Activated T-helper 1 cell treated with anti-CD3 and anti-CD28 coated beads, Interleukin-2, amount 50 U/mL, for 16 hours (primary cell): ENCODE measurements around the gene INPP5D.
A peak's percentile ranks its signal among the peaks of the same experiment; 100 is the strongest.
"Not testable (repeated sequence)": the region's sequence is repeated elsewhere in the genome, so short reads cannot be mapped to it uniquely, and the experiment has no call there.

Experiments
- DNase-seq, 2 donors: peaks; one replicate each; pipeline ENCODE4 v3.0.0-alpha.2; 2020; ENCODE audit warnings: low read depth in 1 of 2, low spot score in 1 of 2

The INPP5D gene

GRCh38 chr2:233059797-233060500, at the start of gene INPP5D:
Gene INPP5D, plus strand, starts transcription at chr2:233060342. Its CDS starts 137 bp downstream, at chr2:233060479.
- peak; percentile 42 to 57 for DNase-seq

GRCh38 chr2:233010569-233011267, 49.4 kb upstream of the INPP5D start:
- no peak for DNase-seq

- DNase-seq: no peak
Measured at GRCh38 chr2:233011268-233011650, 48.9 kb upstream of the INPP5D start.

- DNase-seq: no peak
Measured at GRCh38 chr2:233011702-233012131, 48.4 kb upstream of the INPP5D start.

- no peak for DNase-seq
Measured at GRCh38 chr2:233012301-233012971, 47.7 kb upstream of the INPP5D start.

GRCh38 chr2:233013027-233013461, 47.1 kb upstream of the INPP5D start, which contains the start of gene NGEF:
Gene NGEF, minus strand, starts transcription at chr2:233013256. Its CDS starts 38,366 bp downstream, at chr2:232974890.
- no peak for DNase-seq

- DNase-seq: no peak
Measured at GRCh38 chr2:233013650-233014049, 46.5 kb upstream of the INPP5D start.

GRCh38 chr2:233015019-233015645, 45.0 kb upstream of the INPP5D start:
- no peak for DNase-seq

GRCh38 chr2:233017947-233018346, 42.2 kb upstream of the INPP5D start:
- no peak for DNase-seq

- not testable (repeated sequence) for DNase-seq
Measured at GRCh38 chr2:233019610-233020009, 40.5 kb upstream of the INPP5D start.

- DNase-seq: no peak
Measured at GRCh38 chr2:233020454-233020853, 39.7 kb upstream of the INPP5D start.

GRCh38 chr2:233021771-233022170, 38.4 kb upstream of the INPP5D start:
- no peak for DNase-seq

GRCh38 chr2:233022561-233022960, 37.6 kb upstream of the INPP5D start:
- DNase-seq: no peak

GRCh38 chr2:233023007-233023760, 37.0 kb upstream of the INPP5D start:
- DNase-seq: no peak

GRCh38 chr2:233023761-233024410, 36.3 kb upstream of the INPP5D start:
- DNase-seq: no peak

- no peak for DNase-seq
Measured at GRCh38 chr2:233025706-233026105, 34.4 kb upstream of the INPP5D start.

GRCh38 chr2:233026198-233026813, 33.8 kb upstream of the INPP5D start:
- DNase-seq: no peak

- no peak for DNase-seq
Measured at GRCh38 chr2:233029321-233029720, 30.8 kb upstream of the INPP5D start.

GRCh38 chr2:233031556-233032500, 28.3 kb upstream of the INPP5D start:
- DNase-seq: no peak
